Nephron (organoid): ENCODE data around the gene ATP2B3.

Experiments used
- H3K27ac Mint-ChIP-seq, 3 experiments: 2 replicates each; pipeline ENCODE4 v1.8.0; 2020; ENCODE audit warnings: mixed read lengths in 3 of 3, mild to moderate bottlenecking in 2 of 3, moderate library complexity in 1 of 3
- H3K27me3 Mint-ChIP-seq: 2 replicates; pipeline ENCODE4 v1.8.0; 2021; ENCODE audit warnings: low read depth, mild to moderate bottlenecking, moderate library complexity, mixed read lengths
- H3K36me3 Mint-ChIP-seq: 2 replicates; pipeline ENCODE4 v1.8.0; 2020; ENCODE audit warnings: low read depth, mixed read lengths
- H3K4me1 Mint-ChIP-seq: 2 replicates; pipeline ENCODE4 v1.8.0; 2020; ENCODE audit warnings: mixed read lengths
- H3K4me3 Mint-ChIP-seq, 3 experiments: 2 replicates each; pipeline ENCODE4 v1.8.0; 2020; ENCODE audit warnings: mild to moderate bottlenecking in 3 of 3, mixed read lengths in 3 of 3, moderate library complexity in 2 of 3
- H3K9me3 Mint-ChIP-seq: 2 replicates; pipeline ENCODE4 v1.8.0; 2020; ENCODE audit warnings: mixed read lengths
- CTCF ChIP-seq, 3 experiments: fragments of 200-600 bp; sonication (generic); IDR thresholded peaks; one replicate each; pipeline ENCODE4 v1.5.0; 2021; ENCODE audit warnings: antibody characterized with exemption in 3 of 3; ENCODE audit not compliant: unreplicated experiment in 3 of 3

Gene ATP2B3

GRCh38 chrX:153517946-153518834 is 748 bp downstream of the ATP2B3 start:
- Mint-ChIP-seq H3K27me3 (peaks cover 51% of the 10 kb centered on the region), H3K4me3 (peak overlapping the region; percentile 36 to 78 (median 46)), H3K4me1 (no peaks in the 10 kb centered on the region)

GRCh38 chrX:153519569-153520286 is 2.3 kb downstream of the ATP2B3 start:
- no peak for TF ChIP-seq CTCF (IDR thresholded peaks at IDR 0.05; ENCODE audit: unreplicated experiment in 3 of 3)
- peaks cover 60% of the 10 kb centered on the region for H3K27me3 Mint-ChIP-seq
- peaks cover 4% of the 10 kb centered on the region for H3K36me3 Mint-ChIP-seq
- H3K4me1 Mint-ChIP-seq: no peaks in the 10 kb centered on the region
- no peak overlapping the region for H3K4me3 Mint-ChIP-seq
- no peak overlapping the region for H3K27ac Mint-ChIP-seq
- peaks cover 18% of the 10 kb centered on the region for H3K9me3 Mint-ChIP-seq

More at GRCh38 chrX:153517946-153518834, 748 bp downstream of the ATP2B3 start:
- Mint-ChIP-seq H3K27ac (no peak overlapping the region), H3K9me3 (peaks cover 13% of the 10 kb centered on the region), H3K36me3 (peaks cover 4% of the 10 kb centered on the region)
- TF ChIP-seq CTCF (IDR thresholded peaks at IDR 0.05; ENCODE audit: unreplicated experiment in 3 of 3): no peak

GRCh38 chrX:153520287-153520917 is 3.0 kb downstream of the ATP2B3 start:
- peaks cover 4% of the 10 kb centered on the region for H3K36me3 Mint-ChIP-seq
- H3K4me3 Mint-ChIP-seq: no peak overlapping the region
- TF ChIP-seq CTCF (IDR thresholded peaks at IDR 0.05; ENCODE audit: unreplicated experiment in 3 of 3): no peak
- no peaks in the 10 kb centered on the region for H3K4me1 Mint-ChIP-seq
- no peak overlapping the region for H3K27ac Mint-ChIP-seq
- H3K9me3 Mint-ChIP-seq: peaks cover 18% of the 10 kb centered on the region
- peaks cover 61% of the 10 kb centered on the region for H3K27me3 Mint-ChIP-seq

DNA sequence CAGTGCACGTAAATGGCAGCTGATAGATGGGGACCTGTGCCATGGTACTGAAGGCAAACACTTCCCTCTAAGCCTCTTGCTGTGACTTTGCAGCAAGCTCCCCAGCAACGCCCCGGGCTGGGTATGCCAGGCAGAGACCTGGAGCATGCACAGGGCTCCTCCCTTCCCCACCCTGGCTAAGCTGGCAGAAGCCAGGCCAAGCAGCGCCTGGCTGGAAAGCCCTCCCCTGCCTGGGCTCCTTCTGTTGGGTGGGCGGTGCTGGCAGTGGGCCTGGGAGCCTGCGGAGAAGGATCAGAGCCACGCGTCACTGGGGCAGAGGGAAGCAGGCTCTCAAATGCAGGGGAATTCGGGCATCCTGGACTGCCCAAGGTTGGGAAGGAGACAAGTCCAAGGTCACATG is 3.6 kb downstream of the ATP2B3 start:
- Mint-ChIP-seq H3K27ac (no peak overlapping the region), H3K27me3 (peaks cover 55% of the 10 kb centered on the region), H3K4me3 (no peak overlapping the region), H3K4me1 (no peaks in the 10 kb centered on the region), H3K36me3 (peaks cover 2% of the 10 kb centered on the region), H3K9me3 (peaks cover 14% of the 10 kb centered on the region)
- TF ChIP-seq CTCF (IDR thresholded peaks at IDR 0.05; ENCODE audit: unreplicated experiment in 3 of 3): no peak

DNA sequence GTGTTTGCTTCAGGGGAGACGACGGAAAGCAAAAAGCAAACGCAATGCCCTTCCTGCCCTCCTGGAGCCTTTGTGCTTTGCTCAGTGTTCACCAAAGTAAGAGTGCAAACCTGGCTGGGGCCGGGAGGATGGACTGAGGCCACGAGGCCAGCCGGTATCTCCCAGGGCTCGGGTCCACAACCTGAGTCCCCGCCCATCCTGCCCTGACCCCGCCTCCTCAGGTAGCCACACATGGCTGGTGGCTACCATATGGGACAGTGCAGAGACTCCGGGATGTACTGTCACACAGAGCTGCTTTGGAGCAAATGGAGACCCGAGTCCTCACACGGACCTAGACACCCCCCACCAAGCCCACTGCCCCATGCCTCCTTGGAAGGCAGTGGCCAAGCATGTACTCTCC is 4.8 kb downstream of the ATP2B3 start:
- H3K27ac Mint-ChIP-seq: no peak overlapping the region
- H3K27me3 Mint-ChIP-seq: peaks cover 46% of the 10 kb centered on the region
- no peak for TF ChIP-seq CTCF (IDR thresholded peaks at IDR 0.05; ENCODE audit: unreplicated experiment in 3 of 3)
- H3K9me3 Mint-ChIP-seq: peaks cover 16% of the 10 kb centered on the region
- H3K4me1 Mint-ChIP-seq: peaks cover 5% of the 10 kb centered on the region
- no peak overlapping the region for H3K4me3 Mint-ChIP-seq
- no peaks in the 10 kb centered on the region for H3K36me3 Mint-ChIP-seq
